ENCODE results near the gene TTC28. TPM values are rescaled to one million over a fixed set of nuclear protein-coding genes. Genes with fewer than 3 reads are reported as not detected.

Gene TTC28
- total RNA-seq, 2 donors from 2014 or later, result 94.2 to 170 TPM

DNA sequence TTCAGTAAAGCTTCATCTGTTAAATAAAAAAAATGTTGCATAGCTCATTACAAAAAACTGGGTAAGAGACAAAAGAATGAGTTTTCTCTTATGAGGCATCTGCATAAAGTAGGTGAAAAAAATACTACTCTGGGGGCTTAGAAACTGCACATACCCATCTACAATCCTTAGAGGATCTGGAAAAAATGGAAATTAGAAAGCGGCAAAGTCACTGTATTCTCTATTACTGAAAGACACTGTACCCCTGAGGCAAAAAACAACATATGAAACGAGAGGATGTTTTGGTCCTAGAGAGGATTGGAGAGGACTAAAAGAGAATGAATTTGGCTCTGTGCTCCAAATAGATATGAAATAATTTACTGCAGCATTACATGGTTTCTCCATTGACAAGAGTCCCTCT is 553.8 kb downstream of the TTC28 start:
- Histone ChIP-seq H3K4me3 (no peak overlapping the region), H3K27me3 (replicated peaks; ENCODE audit: insufficient read depth) (no peaks in the 10 kb centered on the region), H3K9me3 (no peaks in the 10 kb centered on the region), H3K4me1 (ENCODE audit: control insufficient read depth in 1 of 2, low read depth in 2 of 2) (peaks cover 0 to 5% of the 10 kb centered on the region in 2 donors), H3K36me3 (no peaks in the 10 kb centered on the region), H3K27ac (no peak overlapping the region)
- TF ChIP-seq, protein P1, sequence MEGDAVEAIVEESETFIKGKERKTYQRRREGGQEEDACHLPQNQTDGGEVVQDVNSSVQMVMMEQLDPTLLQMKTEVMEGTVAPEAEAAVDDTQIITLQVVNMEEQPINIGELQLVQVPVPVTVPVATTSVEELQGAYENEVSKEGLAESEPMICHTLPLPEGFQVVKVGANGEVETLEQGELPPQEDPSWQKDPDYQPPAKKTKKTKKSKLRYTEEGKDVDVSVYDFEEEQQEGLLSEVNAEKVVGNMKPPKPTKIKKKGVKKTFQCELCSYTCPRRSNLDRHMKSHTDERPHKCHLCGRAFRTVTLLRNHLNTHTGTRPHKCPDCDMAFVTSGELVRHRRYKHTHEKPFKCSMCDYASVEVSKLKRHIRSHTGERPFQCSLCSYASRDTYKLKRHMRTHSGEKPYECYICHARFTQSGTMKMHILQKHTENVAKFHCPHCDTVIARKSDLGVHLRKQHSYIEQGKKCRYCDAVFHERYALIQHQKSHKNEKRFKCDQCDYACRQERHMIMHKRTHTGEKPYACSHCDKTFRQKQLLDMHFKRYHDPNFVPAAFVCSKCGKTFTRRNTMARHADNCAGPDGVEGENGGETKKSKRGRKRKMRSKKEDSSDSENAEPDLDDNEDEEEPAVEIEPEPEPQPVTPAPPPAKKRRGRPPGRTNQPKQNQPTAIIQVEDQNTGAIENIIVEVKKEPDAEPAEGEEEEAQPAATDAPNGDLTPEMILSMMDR (IDR thresholded peaks at IDR 0.05), result no peak
- ATAC-seq (ENCODE audit: insufficient number of reproducible peaks, low FRiP score, low read depth) (no peak), DNase-seq (ENCODE audit: low spot score) (no peak)

GRCh38 chr22:28123989-28124766 is 555.5 kb downstream of the TTC28 start:
- ATAC-seq (ENCODE audit: insufficient number of reproducible peaks, low FRiP score, low read depth) (no peak), DNase-seq (ENCODE audit: low spot score) (no peak)
- no peak overlapping the region for H3K4me3 ChIP-seq
- H3K9me3 ChIP-seq, result no peaks in the 10 kb centered on the region
- no peaks in the 10 kb centered on the region for H3K36me3 ChIP-seq
- TF ChIP-seq, protein P1 (IDR thresholded peaks at IDR 0.05), result no peak
- no peaks in the 10 kb centered on the region for H3K27me3 ChIP-seq (replicated peaks; ENCODE audit: insufficient read depth)
- no peak overlapping the region for H3K27ac ChIP-seq
- peaks cover 2 to 16% of the 10 kb centered on the region in 2 donors for H3K4me1 ChIP-seq (ENCODE audit: control insufficient read depth in 1 of 2, low read depth in 2 of 2)

- TF ChIP-seq, protein P1 (IDR thresholded peaks at IDR 0.05), result no peak
- peaks cover 10 to 37% of the 10 kb centered on the region in 2 donors for H3K4me1 ChIP-seq (ENCODE audit: control insufficient read depth in 1 of 2, low read depth in 2 of 2)
- no peaks in the 10 kb centered on the region for H3K36me3 ChIP-seq
- H3K4me3 ChIP-seq, result no peak overlapping the region
- H3K9me3 ChIP-seq, result no peaks in the 10 kb centered on the region
- no peak overlapping the region for H3K27ac ChIP-seq
- ATAC-seq (ENCODE audit: insufficient number of reproducible peaks, low FRiP score, low read depth) (no peak), DNase-seq (ENCODE audit: low spot score) (no peak)
- H3K27me3 ChIP-seq (replicated peaks; ENCODE audit: insufficient read depth), result no peaks in the 10 kb centered on the region
These were observed 558.7 kb downstream of the TTC28 start for GRCh38 chr22:28120691-28121592.

DNA sequence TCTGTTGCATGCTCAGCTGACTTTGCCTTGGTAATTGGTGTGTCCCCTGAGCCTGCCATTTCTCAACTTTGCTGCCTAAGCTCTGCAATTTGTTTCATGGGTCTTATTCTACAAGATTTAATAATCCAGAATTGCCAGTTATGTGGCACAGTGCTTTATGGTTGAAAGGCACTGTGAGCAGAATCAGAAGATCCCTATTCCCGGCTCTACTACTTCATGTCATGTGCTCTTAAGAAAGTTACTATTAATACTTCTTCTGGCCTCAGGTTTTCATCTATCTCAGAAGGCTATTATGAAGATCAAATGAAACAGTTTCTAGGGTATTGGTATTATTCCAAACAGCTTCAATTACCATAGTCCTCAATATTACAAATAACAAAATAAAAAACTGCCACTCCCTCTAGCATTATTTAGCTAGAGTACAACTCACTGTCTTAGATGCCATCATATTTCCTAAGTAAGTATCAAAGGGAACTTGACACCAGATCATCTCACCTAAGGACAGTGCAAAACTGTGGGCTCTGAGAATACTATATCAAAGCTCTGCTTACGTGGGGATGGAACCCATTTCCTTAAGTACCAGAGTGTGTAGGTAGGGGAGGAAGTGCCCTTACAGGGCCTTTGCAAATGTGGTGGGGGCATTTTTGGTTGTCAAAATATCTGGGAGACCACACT is 560.5 kb downstream of the TTC28 start:
- no peak for ATAC-seq (ENCODE audit: insufficient number of reproducible peaks, low FRiP score, low read depth)
- Histone ChIP-seq H3K9me3 (no peaks in the 10 kb centered on the region), H3K27ac (no peak overlapping the region), H3K36me3 (no peaks in the 10 kb centered on the region), H3K27me3 (replicated peaks; ENCODE audit: insufficient read depth) (no peaks in the 10 kb centered on the region), H3K4me3 (no peak overlapping the region), H3K4me1 (ENCODE audit: control insufficient read depth in 1 of 2, low read depth in 2 of 2) (peaks cover 11 to 49% of the 10 kb centered on the region in 2 donors)
- TF ChIP-seq, protein P1 (IDR thresholded peaks at IDR 0.05), result no peak
- no peak for DNase-seq (ENCODE audit: low spot score)

Measured in thoracic aorta (tissue), 2 donors.